HepG2 (cell line): ENCODE measurements around the gene IQSEC1. TPM values are rescaled to one million over a fixed set of nuclear protein-coding genes. Genes with fewer than 3 reads are reported as not detected.

Experiments used
- ATAC-seq: fragments of 200-7000 bp; cut with Tn5 transposase; 3 replicates; pipeline ENCODE4 v1.9.1; 2020; ENCODE audit warnings: mild to moderate bottlenecking, moderate library complexity
- BruUV-seq: library from RNA; stranded (reverse); fragments of 400-500 nt; replicated peaks from 2 replicates; lab custom pipeline; 2021; lab: Mats Ljungman, UMichigan
- CTCF ChIA-PET: fragments of 300-600 bp; formaldehyde crosslinking; extraction: SDS; loops from one replicate; lab custom pipeline; 2021; ENCODE audit warnings: low total read pairs, inconsistent platforms, low intra/inter-chr PET ratio; lab: Yijun Ruan, JAX
- POLR2A ChIA-PET: fragments of 350-600 bp; sonication (Branson Sonifier 250); formaldehyde crosslinking; loops from one replicate; lab custom pipeline; 2020; ENCODE audit warnings: antibody characterized with exemption, inconsistent platforms; lab: Yijun Ruan, JAX
- DNase-seq: peaks from one replicate; pipeline ENCODE4 v3.0.0-alpha.2; 2015; ENCODE audit warnings: low spot score
- FAIRE-seq: peaks from 3 replicates; lab custom pipeline; 2011; peaks lifted over from hg19 to GRCh38; lab: Jason Lieb, UNC
- H2AFZ ChIP-seq: one replicate; pipeline ENCODE4 v1.6.1; 2011; ENCODE audit warnings: low read length, inconsistent platforms
- H3K27ac ChIP-seq: fragments of 300-600 bp; 3 replicates; pipeline ENCODE4 v1.8.0; 2011; ENCODE audit warnings: mixed run types, mild to moderate bottlenecking, mixed read lengths, low read length, inconsistent platforms; ENCODE audit not compliant: insufficient read depth; ENCODE audit errors: extremely low read length
- H3K27me3 ChIP-seq, 2 experiments: fragments of 200-600 bp in 1 of 2; 2 replicates in 1 of 2; 3 replicates in 1 of 2; pipeline versions ENCODE4 v1.6.0 to v1.8.0; 2011; ENCODE audit warnings: low read length in 2 of 2, mild to moderate bottlenecking in 2 of 2, moderate library complexity in 2 of 2, inconsistent platforms in 1 of 2; ENCODE audit not compliant: insufficient read depth in 2 of 2, control insufficient read depth in 1 of 2
- H3K36me3 ChIP-seq, 2 experiments: fragments of 200-600 bp in 1 of 2; replicated peaks in 1 of 2; 2 replicates in 1 of 2; 3 replicates in 1 of 2; pipeline versions ENCODE4 v1.5.1 to v1.8.0; 2011; ENCODE audit warnings: low read length in 2 of 2, inconsistent platforms in 1 of 2; ENCODE audit not compliant: insufficient read depth in 2 of 2, control insufficient read depth in 1 of 2
- H3K4me1 ChIP-seq: 2 replicates; pipeline ENCODE4 v1.5.1; 2012; ENCODE audit warnings: low read length, inconsistent platforms; ENCODE audit not compliant: insufficient read depth
- H3K4me2 ChIP-seq: 2 replicates; pipeline ENCODE4 v1.6.0; 2011; ENCODE audit warnings: low read depth, low read length, inconsistent platforms
- H3K4me3 ChIP-seq, 3 experiments: fragments of 200-600 bp in 1 of 3; sonication (generic), shearing (Covaris generic) in 1 of 3; replicated peaks in 1 of 3; 2 replicates each; pipeline ENCODE4 v1.5.1; 2011 to 2016; ENCODE audit warnings: low read length in 3 of 3, inconsistent platforms in 2 of 3, low read depth in 2 of 3, mild to moderate bottlenecking in 2 of 3, control low read depth in 1 of 3, mixed read lengths in 1 of 3; ENCODE audit not compliant: insufficient read depth in 1 of 3
- H3K79me2 ChIP-seq: one replicate; pipeline ENCODE4 v1.6.1; 2011; ENCODE audit warnings: low read length, inconsistent platforms; ENCODE audit not compliant: insufficient read depth
- H3K9ac ChIP-seq: 2 replicates; pipeline ENCODE4 v1.6.0; 2011; ENCODE audit warnings: mild to moderate bottlenecking, low read depth, low read length, inconsistent platforms; ENCODE audit not compliant: insufficient read depth
- H3K9me3 ChIP-seq: 2 replicates; pipeline ENCODE4 v1.5.1; 2012; ENCODE audit warnings: mild to moderate bottlenecking, low read length
- H4K20me1 ChIP-seq: 2 replicates; pipeline ENCODE4 v1.6.0; 2011; ENCODE audit warnings: inconsistent platforms, mild to moderate bottlenecking, low read length, moderate library complexity; ENCODE audit not compliant: insufficient read depth
- CBX5 ChIP-seq: sonication (generic); formaldehyde crosslinking; IDR thresholded peaks from 2 replicates; pipeline ENCODE4 v1.4.0; 2020; ENCODE audit warnings: missing genetic modification reagents, borderline replicate concordance
- GMEB1 ChIP-seq: sonication (generic); formaldehyde crosslinking; IDR thresholded peaks from 2 replicates; pipeline ENCODE4 v1.5.1; 2020; ENCODE audit warnings: missing genetic modification reagents, mild to moderate bottlenecking, borderline replicate concordance
- PCBP1 ChIP-seq: fragments of 200-400 bp; formaldehyde crosslinking; IDR thresholded peaks from 2 replicates; pipeline ENCODE4 v1.6.1; 2017; ENCODE audit warnings: mild to moderate bottlenecking, low read depth, low read length, borderline replicate concordance
- ZBTB14 ChIP-seq: sonication (generic); formaldehyde crosslinking; IDR thresholded peaks from 2 replicates; pipeline ENCODE4 v1.4.0; 2020; ENCODE audit warnings: missing genetic modification reagents
- ZNF121 ChIP-seq: sonication (generic); formaldehyde crosslinking; IDR thresholded peaks from 2 replicates; pipeline ENCODE4 v1.5.0; 2020; ENCODE audit warnings: mild to moderate bottlenecking, missing genetic modification reagents
- ZNF180 ChIP-seq: sonication (generic); formaldehyde crosslinking; IDR thresholded peaks from 2 replicates; pipeline ENCODE4 v1.4.0; 2020; ENCODE audit warnings: low read depth, missing genetic modification reagents, borderline replicate concordance
- ZNF441 ChIP-seq: sonication (generic); formaldehyde crosslinking; IDR thresholded peaks from 2 replicates; pipeline ENCODE4 v1.7.0; 2021; ENCODE audit warnings: missing genetic modification reagents, borderline replicate concordance
- ZNF567 ChIP-seq: sonication (generic); formaldehyde crosslinking; IDR thresholded peaks from 2 replicates; pipeline ENCODE4 v1.8.1; 2023; ENCODE audit warnings: mild to moderate bottlenecking, missing genetic modification reagents, borderline replicate concordance
- ZNF616 ChIP-seq: sonication (generic); formaldehyde crosslinking; IDR thresholded peaks from 2 replicates; pipeline ENCODE4 v1.5.0; 2020; ENCODE audit warnings: low read depth, mild to moderate bottlenecking, missing genetic modification reagents
- ZSCAN22 ChIP-seq: sonication (generic); formaldehyde crosslinking; IDR thresholded peaks from 2 replicates; pipeline ENCODE4 v1.4.0; 2020; ENCODE audit warnings: mild to moderate bottlenecking, missing genetic modification reagents
- WGBS: methylation state at CpG from one replicate; pipeline ENCODE4 v1.1.6; 2017; ENCODE audit warnings: low lambda C conversion rate; 5-methylcytosine and 5-hydroxymethylcytosine counted together
- in situ Hi-C: cut with HindIII; loops from 2 replicates; pipeline ENCODE4 v1.10.0; 2017; ENCODE audit warnings: low pct_unique_long_range_greater_than_20kb; ENCODE audit not compliant: extremely low pct_ligation_motif_present
- intact Hi-C: fragments of 100-400 bp; cut with micrococcal nuclease; formaldehyde crosslinking; loops from one replicate; pipeline ENCODE4 v1.10.0; 2022; ENCODE audit not compliant: unreplicated experiment
- polyA plus RNA-seq, 8 experiments: library from polyadenylated mRNA; depleted of rRNA in 3 of 8; stranded (reverse) in 7 of 8; unstranded in 1 of 8; fragments of >200 nt; fragmentation: Illumina TruSeq in 4 of 8; extraction: Trizol in 4 of 8; gene quantifications; 2 replicates each; pipeline versions ENCODE4 v1.2.1 to v1.2.3, GENCODE V29; 2011 to 2016; ENCODE audit warnings: low read depth in 4 of 8, missing spikeins in 1 of 8, mixed read lengths in 1 of 8; ENCODE audit not compliant: insufficient read depth in 1 of 8
- total RNA-seq, 5 experiments: library from RNA; depleted of rRNA; stranded (reverse); fragments of >200 nt; fragmentation: Illumina TruSeq; extraction: Trizol; gene quantifications; 2 replicates each; pipeline ENCODE4 v1.2.3, GENCODE V29; 2016; ENCODE audit warnings: low read depth in 1 of 5

The IQSEC1 gene
- total and polyA plus RNA-seq, 2 of the 13 experiments (the other 11 are each of a cell fraction or from before 2014, with no cell fraction given), result 17.4 to 20.2 TPM

GRCh38 chr3:12907296-12907695 is 165.9 kb downstream of the IQSEC1 start:
- H3K4me3 ChIP-seq, result no peak overlapping the region
- H3K9me3 ChIP-seq, result no peaks in the 10 kb centered on the region
- peaks cover 4% of the 10 kb centered on the region for H3K4me1 ChIP-seq
- no peak for ATAC-seq
- no peak overlapping the region for H3K9ac ChIP-seq
- no peak for FAIRE-seq
- ChIA-PET CTCF (no interaction called here), POLR2A (no interaction called here)
- TF ChIP-seq ZNF567 (CRISPR knock-in tag), result no peak
- TF ChIP-seq ZSCAN22, result no peak
- TF ChIP-seq ZNF441 (CRISPR knock-in tag), result no peak
- TF ChIP-seq GMEB1 (CRISPR knock-in tag), result no peak
- TF ChIP-seq ZBTB14, result no peak
- TF ChIP-seq ZNF616 (CRISPR knock-in tag), result no peak
- TF ChIP-seq ZNF121, result no peak
- TF ChIP-seq ZNF180, result no peak
- no peak for TF ChIP-seq CBX5 (CRISPR knock-in tag)
- no peak for TF ChIP-seq PCBP1
- no peaks in the 10 kb centered on the region for H3K27me3 ChIP-seq
- no peak overlapping the region for H2AFZ ChIP-seq
- H3K4me2 ChIP-seq, result no peak overlapping the region
- no TSS peak for BruUV-seq
- H3K79me2 ChIP-seq, result no peaks in the 10 kb centered on the region
- peaks cover 10% of the 10 kb centered on the region; the same call in 1 of the 2 replicates for H4K20me1 ChIP-seq
- no peak overlapping the region for H3K27ac ChIP-seq
- WGBS, result 91% methylated on average over 3 of the region's 16 CpGs
- H3K36me3 ChIP-seq, result peaks cover 59 to 92% of the 10 kb centered on the region in 2 experiments
- no peak for DNase-seq
- intact Hi-C loops (no loop called here), in situ Hi-C loops (no loop called here)
